ENCODE measurements around the gene DUXB. TPM values are rescaled to one million over a fixed set of nuclear protein-coding genes. Genes with fewer than 3 reads are reported as not detected.

The DUXB gene
- total and polyA plus RNA-seq, 12 donors, result not detected

- no peaks in the 10 kb centered on the region for H3K9me3 ChIP-seq (replicated peaks in 1 of 3)
- no peaks in the 10 kb centered on the region for H3K36me3 ChIP-seq (replicated peaks in 1 of 2)
- H3K4me1 ChIP-seq (replicated peaks in 1 of 2), result no peaks in the 10 kb centered on the region
- 82 to 94% (median 88%) methylated on average over 4 of the region's 4 CpGs for WGBS, 4 donors
- no peak for DNase-seq
- intact Hi-C loops (cut with DNase I), result no loop called here
- H3K27ac ChIP-seq, result no peak within 1 kb of the TSS
- H3K4me3 ChIP-seq, result no peak within 1 kb of the TSS
- no peaks in the 10 kb centered on the region for H3K27me3 ChIP-seq
- TF ChIP-seq CTCF (IDR thresholded peaks at IDR 0.05) (no peak), POLR2A (IDR thresholded peaks at IDR 0.05) (no peak)
Observed at GRCh38 chr16:75676909-75677308, 24.4 kb downstream of the DUXB start, which contains the start of gene CPHXL2. CPHXL2 (minus strand) TSS chr16:75677009; CDS start chr16:75676999, 10 bp downstream.

GRCh38 chr16:75667503-75667902 lies 33.8 kb downstream of the DUXB start:
- TF ChIP-seq CTCF (IDR thresholded peaks at IDR 0.05), result no peak
- TF ChIP-seq POLR2A (IDR thresholded peaks at IDR 0.05), result no peak
- no peak overlapping the region for H3K4me3 ChIP-seq
- H3K9me3 ChIP-seq (replicated peaks in 1 of 3), result no peaks in the 10 kb centered on the region
- H3K27me3 ChIP-seq, result no peaks in the 10 kb centered on the region
- H3K4me1 ChIP-seq (replicated peaks in 1 of 2), result no peaks in the 10 kb centered on the region
- H3K36me3 ChIP-seq (replicated peaks in 1 of 2), result no peaks in the 10 kb centered on the region
- intact Hi-C loops (cut with DNase I), result no loop called here
- no peak for DNase-seq
- H3K27ac ChIP-seq, result no peak overlapping the region

- H3K4me3 ChIP-seq, result no peak overlapping the region
- no peak for DNase-seq
- TF ChIP-seq CTCF (IDR thresholded peaks at IDR 0.05) (no peak), POLR2A (IDR thresholded peaks at IDR 0.05) (no peak)
- H3K36me3 ChIP-seq (replicated peaks in 1 of 2), result peaks cover 0 to 35% of the 10 kb centered on the region in 2 donors
- no peaks in the 10 kb centered on the region for H3K27me3 ChIP-seq
- no peak overlapping the region for H3K27ac ChIP-seq
- no peaks in the 10 kb centered on the region for H3K9me3 ChIP-seq (replicated peaks in 1 of 3)
- H3K4me1 ChIP-seq (replicated peaks in 1 of 2), result peaks cover 0 to 14% of the 10 kb centered on the region in 2 donors
- intact Hi-C loops (cut with DNase I), result no loop called here
- 74 to 89% (median 80%) methylated on average over 4 of the region's 4 CpGs for WGBS, 4 donors
Observed at GRCh38 chr16:75660726-75661302, 40.4 kb downstream of the DUXB start.

GRCh38 chr16:75660321-75660720 lies 40.9 kb downstream of the DUXB start:
- WGBS, 4 donors, result 59 to 69% (median 62%) methylated on average over 4 to 6 of the region's 6 CpGs
- no peak for TF ChIP-seq CTCF (IDR thresholded peaks at IDR 0.05)
- no peak for TF ChIP-seq POLR2A (IDR thresholded peaks at IDR 0.05)
- Histone ChIP-seq H3K27ac (no peak overlapping the region), H3K9me3 (replicated peaks in 1 of 3) (no peaks in the 10 kb centered on the region), H3K4me1 (replicated peaks in 1 of 2) (peaks cover 0 to 14% of the 10 kb centered on the region in 2 donors), H3K4me3 (no peak overlapping the region), H3K36me3 (replicated peaks in 1 of 2) (peaks cover 0 to 40% of the 10 kb centered on the region in 2 donors), H3K27me3 (no peaks in the 10 kb centered on the region)
- intact Hi-C loops (cut with DNase I), result no loop called here
- peak in 6 of 7 donors; percentile 34 to 62 (median 50) for DNase-seq

All from adrenal gland (tissue), 12 donors.